H1 (cell line): ENCODE results near the gene TIGIT. TPM values are rescaled to one million over a fixed set of nuclear protein-coding genes. Genes with fewer than 3 reads are reported as not detected.

ENCODE experiments used
- BACH1 ChIP-seq: IDR thresholded peaks from 2 replicates; pipeline ENCODE4 v1.6.1; 2012; ENCODE audit warnings: low read length, improper control_type of control experiment
- CTBP2 ChIP-seq: IDR thresholded peaks from 2 replicates; pipeline ENCODE4 v1.7.0; 2011; ENCODE audit warnings: borderline replicate concordance, mild to moderate bottlenecking, moderate library complexity, mixed read lengths, low read length; ENCODE audit not compliant: insufficient read depth, insufficient read length
- CTCF ChIP-seq, 3 experiments: IDR thresholded peaks; 1 replicate in 2 of 3; 2 replicates in 1 of 3; pipeline versions ENCODE4 v1.5.1 to v1.6.1; 2011; ENCODE audit warnings: low read length in 3 of 3, mild to moderate bottlenecking in 3 of 3, inconsistent platforms in 2 of 3, low read depth in 1 of 3, moderate library complexity in 1 of 3; ENCODE audit not compliant: insufficient read depth in 1 of 3; ENCODE audit errors: control extremely low read depth in 1 of 3
- E2F6 ChIP-seq: IDR thresholded peaks from 2 replicates; pipeline ENCODE4 v1.6.1; 2012; ENCODE audit warnings: inconsistent platforms
- GABPA ChIP-seq: IDR thresholded peaks from 2 replicates; pipeline ENCODE4 v1.6.1; 2011; ENCODE audit warnings: mild to moderate bottlenecking, low read length, moderate library complexity, borderline replicate concordance; ENCODE audit not compliant: insufficient read depth
- NANOG ChIP-seq: IDR thresholded peaks from 2 replicates; pipeline ENCODE4 v1.6.1; 2011; ENCODE audit warnings: low read length, low read depth, mild to moderate bottlenecking, inconsistent platforms; ENCODE audit not compliant: insufficient read depth, poor library complexity, severe bottlenecking
- NRF1 ChIP-seq: IDR thresholded peaks from 2 replicates; pipeline ENCODE4 v1.6.1; 2011; ENCODE audit warnings: mild to moderate bottlenecking, low read depth, low read length, improper control_type of control experiment
- SIN3A ChIP-seq, 2 experiments: IDR thresholded peaks in 1 of 2; conservative IDR thresholded peaks in 1 of 2; 2 replicates each; pipeline ENCODE4 v1.6.1; 2011 to 2012; ENCODE audit warnings: low read length in 2 of 2, improper control_type of control experiment in 1 of 2, low read depth in 1 of 2, mild to moderate bottlenecking in 1 of 2
- TCF12 ChIP-seq: IDR thresholded peaks from 2 replicates; pipeline ENCODE4 v1.6.1; 2011; ENCODE audit warnings: low read depth, mild to moderate bottlenecking, low read length
- microRNA counts: library from miRNA; unstranded; fragments of <30 nt; microRNA quantifications from one replicate; lab custom pipeline; 2015
- polyA plus RNA-seq, 7 experiments: library from polyadenylated mRNA; depleted of rRNA in 3 of 7; stranded (reverse) in 5 of 7; unstranded in 2 of 7; fragments of >200 nt in 5 of 7; fragments of 200-250 nt in 2 of 7; gene quantifications; 1 replicate in 5 of 7; 2 replicates in 1 of 7; 4 replicates in 1 of 7; pipeline versions ENCODE4 v1.2.1 to v1.2.3, GENCODE V29; 2011 to 2013; ENCODE audit warnings: missing spikeins in 2 of 7, mixed read lengths in 2 of 7
- total RNA-seq: library from RNA; stranded (reverse); fragmentation: NEBNext Ultra II Directional; extraction: Animal tissue kit (Norgen Biotek cat#: 25700); gene quantifications from 2 replicates; pipeline ENCODE4 v1.2.1, GENCODE V29; 2021

Gene TIGIT
- total and polyA plus RNA-seq, 2 of the 8 experiments (the other 6 are each of a cell fraction or from before 2014, with no cell fraction given), result 0.02 TPM; not detected in 1

- TF ChIP-seq CTCF (IDR thresholded peaks at IDR 0.05; ENCODE audit: control extremely low read depth in 1 of 3, insufficient read depth in 1 of 3, low read depth in 1 of 3, low read length in 3 of 3) (no peak), BACH1 (no peak), CTBP2 (no peak), NANOG (no peak), NRF1 (no peak), TCF12 (no peak), SIN3A (conservative IDR thresholded peaks at IDR 0.05 in 1 of 2, IDR thresholded peaks at IDR 0.05 in 1 of 2; ENCODE audit: low read depth in 1 of 2, low read length in 2 of 2) (no peak), E2F6 (no peak), GABPA (no peak)
- TF ChIP-seq, all 59 proteins: peak for 0
These were observed 62.7 kb downstream of the TIGIT start (continued) for GRCh38 chr3:114356525-114356924.

MicroRNA genes within 50 kb of the gene (microRNA counts, 767-probe panel; counts per million panel counts)
- 879 counts per million, percentile 95 among the panel's probes with 10 or more counts for microRNA hsa-miR-568 (lab: Ali Mortazavi, UCI)

Other genes with a start within 250 kb of the TIGIT start
- gene CCDC191, start 237.5 kb upstream of the TIGIT start, total RNA-seq, result 0.65 and 1.3 TPM in 2 replicates
- 0.42 and 0.65 TPM in 2 replicates for gene CCDC191, start 237.5 kb upstream of the TIGIT start, polyA plus RNA-seq (2011; rRNA removed)
- 52.5 and 54.5 TPM in 2 replicates for gene QTRT2, start 237.3 kb upstream of the TIGIT start, total RNA-seq
- 9.7 and 13.3 TPM in 2 replicates for gene QTRT2, start 237.3 kb upstream of the TIGIT start, polyA plus RNA-seq (2011; rRNA removed)
- 0.32 and 0.34 TPM in 2 replicates for gene DRD3, start 115.0 kb upstream of the TIGIT start, total RNA-seq
- 1.2 and 1.3 TPM in 2 replicates for gene DRD3, start 115.0 kb upstream of the TIGIT start, polyA plus RNA-seq (2011; rRNA removed)
- gene ZNF80, start 56.5 kb upstream of the TIGIT start, total RNA-seq, result not detected in 2 replicates
- not detected in 2 replicates for gene ZNF80, start 56.5 kb upstream of the TIGIT start, polyA plus RNA-seq (2011; rRNA removed)